Endothelial cell of umbilical vein (primary cell): ENCODE results near the gene LIPH.

Experiments used
- CTCF ChIP-seq, 2 donors: IDR thresholded peaks; 1 replicate in 1 of 2; 2 replicates in 1 of 2; pipeline ENCODE4 v1.5.1; 2011; ENCODE audit warnings: low read length in 2 of 2, mild to moderate bottlenecking in 2 of 2, moderate library complexity in 2 of 2, control low read depth in 1 of 2, inconsistent platforms in 1 of 2, low read depth in 1 of 2; ENCODE audit not compliant: insufficient read depth in 1 of 2; ENCODE audit errors: extremely low read depth in 1 of 2
- EZH2 ChIP-seq: IDR thresholded peaks from 2 replicates; pipeline ENCODE4 v1.6.1; 2012; ENCODE audit warnings: borderline replicate concordance, low read depth, mild to moderate bottlenecking, moderate library complexity, low read length, inconsistent platforms; ENCODE audit not compliant: severe bottlenecking
- FOS ChIP-seq: IDR thresholded peaks from 2 replicates; pipeline ENCODE4 v1.6.1; 2011; ENCODE audit warnings: mild to moderate bottlenecking, low read length, moderate library complexity, borderline replicate concordance; ENCODE audit not compliant: insufficient read depth
- JUN ChIP-seq: IDR thresholded peaks from 2 replicates; pipeline ENCODE4 v1.6.1; 2011; ENCODE audit warnings: borderline replicate concordance, low read depth; ENCODE audit not compliant: insufficient read length, insufficient read depth
- MAX ChIP-seq: IDR thresholded peaks from 2 replicates; pipeline ENCODE4 v1.6.1; 2011; ENCODE audit not compliant: insufficient read depth, insufficient read length
- MYC ChIP-seq: IDR thresholded peaks from one replicate; pipeline ENCODE4 v1.6.1; 2011; ENCODE audit warnings: mild to moderate bottlenecking, low read depth, low read length
- POLR2A ChIP-seq: IDR thresholded peaks from 2 replicates; pipeline ENCODE4 v1.6.1; 2012; ENCODE audit warnings: low read depth, mild to moderate bottlenecking, control low read depth, low read length
- POLR2AphosphoS5 ChIP-seq: IDR thresholded peaks from 2 replicates; pipeline ENCODE4 v1.6.1; 2012; ENCODE audit warnings: low read depth, mild to moderate bottlenecking, control low read depth, low read length, moderate library complexity; ENCODE audit not compliant: insufficient read depth

GRCh38 chr3:185558395-185558794 lies 6.0 kb upstream of the LIPH start:
- TF ChIP-seq MAX, result no peak
- no peak for TF ChIP-seq CTCF (IDR thresholded peaks at IDR 0.05; ENCODE audit: extremely low read depth in 1 of 2, insufficient read depth in 1 of 2, low read depth in 1 of 2, low read length in 2 of 2)
- no peak for TF ChIP-seq JUN
- no peak for TF ChIP-seq EZH2
- no peak for TF ChIP-seq POLR2A
- TF ChIP-seq POLR2AphosphoS5, result no peak
- no peak for TF ChIP-seq FOS
- no peak for TF ChIP-seq MYC
